SK-N-MC (cell line): ENCODE data around the gene BMF.
"Not testable (repeated sequence)": the region's sequence is repeated elsewhere in the genome, so short reads cannot be mapped to it uniquely, and the experiment has no call there.

Source experiments
- DNase-seq: peaks from one replicate; pipeline ENCODE4 v3.0.0-alpha.2; 2011; ENCODE audit warnings: low read depth, low spot score
- H3K27ac ChIP-seq: fragments of 200-600 bp; sonication (generic); 2 replicates; pipeline ENCODE4 v1.5.1; 2016; ENCODE audit warnings: mixed run types
- H3K36me3 ChIP-seq: fragments of 200-600 bp; sonication (generic); 2 replicates; pipeline ENCODE4 v1.6.1; 2017; ENCODE audit warnings: antibody characterized with exemption, low read length, mixed read lengths; ENCODE audit not compliant: insufficient read depth
- H3K4me3 ChIP-seq: fragments of 200-600 bp; sonication (generic); 2 replicates; pipeline ENCODE4 v1.5.1; 2016
- H3K9ac ChIP-seq: fragments of 200-600 bp; sonication (generic); 2 replicates; pipeline ENCODE4 v1.8.0; 2017; ENCODE audit warnings: mixed run types, mixed read lengths; ENCODE audit not compliant: insufficient read length
- H3K9me3 ChIP-seq: fragments of 200-600 bp; sonication (generic); 2 replicates; pipeline ENCODE4 v1.6.1; 2017; ENCODE audit warnings: low read depth, mild to moderate bottlenecking, antibody characterized with exemption, low read length, moderate library complexity, mixed read lengths
- EZH2 ChIP-seq: fragments of 200-600 bp; sonication (generic); IDR thresholded peaks from one replicate; pipeline ENCODE4 v1.6.1; 2017; ENCODE audit warnings: antibody characterized with exemption
- FOXP2 ChIP-seq: optimal IDR thresholded peaks from 2 replicates; pipeline ENCODE3; 2011; ENCODE audit warnings: mild to moderate bottlenecking, moderate library complexity; ENCODE audit not compliant: insufficient read depth; ENCODE audit errors: extremely low read length, control extremely low read depth
- POLR2AphosphoS5 ChIP-seq: IDR thresholded peaks from 2 replicates; pipeline ENCODE4 v1.6.1; 2012; ENCODE audit warnings: mild to moderate bottlenecking, low read depth, low read length, borderline replicate concordance

Gene BMF

GRCh38 chr15:40130799-40131502 is 22.3 kb upstream of the BMF start:
- H3K36me3 ChIP-seq = no peaks in the 10 kb centered on the region
- no peak overlapping the region for H3K27ac ChIP-seq
- H3K9me3 ChIP-seq = no peaks in the 10 kb centered on the region
- no peak overlapping the region for H3K4me3 ChIP-seq
- TF ChIP-seq POLR2AphosphoS5 (no peak), EZH2 (no peak), FOXP2 (no peak)
- no peak overlapping the region for H3K9ac ChIP-seq
- DNase-seq = no peak

GRCh38 chr15:40130118-40130517 is 21.4 kb upstream of the BMF start:
- no peak for TF ChIP-seq EZH2
- TF ChIP-seq POLR2AphosphoS5 = no peak
- no peak for TF ChIP-seq FOXP2
- no peak for DNase-seq
- no peaks in the 10 kb centered on the region for H3K36me3 ChIP-seq
- H3K27ac ChIP-seq = no peak overlapping the region
- no peaks in the 10 kb centered on the region for H3K9me3 ChIP-seq
- H3K9ac ChIP-seq = no peak overlapping the region
- H3K4me3 ChIP-seq = no peak overlapping the region

DNA sequence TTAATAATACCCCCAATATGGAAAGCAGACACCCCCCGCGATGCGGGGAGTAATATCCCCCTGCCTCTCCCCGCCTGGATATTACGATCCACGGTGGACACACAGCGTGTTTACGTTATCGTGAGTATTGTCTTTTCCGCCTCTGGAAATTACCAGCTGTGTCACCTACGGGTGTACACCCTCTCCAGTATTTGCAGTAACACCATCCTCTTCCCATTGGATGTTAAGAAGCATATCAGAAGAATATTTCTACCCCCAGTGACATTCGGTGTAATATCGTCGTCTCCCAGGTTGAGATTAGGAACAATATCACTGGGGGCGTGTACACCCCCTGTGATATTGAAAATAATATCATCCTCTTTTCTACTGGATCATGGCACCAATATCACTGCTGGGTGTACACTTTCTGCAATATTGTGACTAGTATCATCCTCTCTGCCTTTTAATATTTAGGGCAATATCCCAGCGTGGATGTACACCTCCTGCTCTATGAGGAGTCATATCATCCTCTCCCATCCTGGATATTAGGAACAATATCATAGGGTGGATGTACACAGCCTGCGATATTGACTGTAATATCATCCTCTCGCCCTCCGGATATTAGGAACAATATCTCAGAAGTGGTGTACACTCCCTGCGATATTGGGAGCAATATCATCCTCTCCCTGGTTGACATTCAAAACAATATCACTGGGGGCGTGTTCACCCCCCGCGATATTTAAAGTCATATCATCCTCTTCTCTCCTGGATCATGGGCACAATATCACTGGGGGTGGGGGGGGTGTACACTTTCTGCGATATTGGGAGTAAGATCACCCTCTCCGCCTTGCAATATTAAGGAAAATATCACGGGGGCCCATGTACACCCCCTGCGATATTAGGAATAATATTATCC is 20.3 kb upstream of the BMF start:
- Histone ChIP-seq H3K4me3 (no peak overlapping the region), H3K9me3 (no peaks in the 10 kb centered on the region), H3K9ac (no peak overlapping the region), H3K27ac (no peak overlapping the region), H3K36me3 (no peaks in the 10 kb centered on the region)
- TF ChIP-seq EZH2 = no peak
- no peak for TF ChIP-seq POLR2AphosphoS5
- no peak for DNase-seq

DNA sequence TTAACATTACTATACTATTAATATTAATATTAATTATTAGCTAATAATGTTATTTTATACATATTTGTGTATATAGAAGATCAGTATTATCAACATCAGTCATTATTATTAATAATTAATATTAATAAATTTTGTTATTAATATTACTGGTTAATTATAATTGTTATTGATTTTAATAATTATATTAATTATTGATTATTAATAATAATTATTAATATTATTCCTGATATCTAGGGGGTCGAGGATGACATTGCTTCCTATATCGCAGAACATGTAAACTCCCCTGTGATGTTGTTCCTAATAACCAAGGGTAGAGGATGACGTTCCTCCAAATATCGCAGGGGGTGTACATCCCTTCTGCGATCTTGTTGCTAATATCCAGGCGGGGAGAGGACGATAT is 17.3 kb upstream of the BMF start:
- no peak for DNase-seq

GRCh38 chr15:40124807-40125285 is 16.2 kb upstream of the BMF start:
- not testable (repeated sequence) for DNase-seq

More for the DNA sequence above, 17.3 kb upstream of the BMF start:
- H3K36me3 ChIP-seq = no peaks in the 10 kb centered on the region
- TF ChIP-seq EZH2 (no peak), POLR2AphosphoS5 (no peak), FOXP2 (no peak)
- H3K9ac ChIP-seq = no peak overlapping the region
- H3K9me3 ChIP-seq = no peaks in the 10 kb centered on the region
- no peak overlapping the region for H3K27ac ChIP-seq
- H3K4me3 ChIP-seq = no peak overlapping the region

GRCh38 chr15:40124333-40124732 is 15.7 kb upstream of the BMF start:
- H3K27ac ChIP-seq, H3K9me3 ChIP-seq, H3K9ac ChIP-seq, DNase-seq, H3K4me3 ChIP-seq, H3K36me3 ChIP-seq: not testable (repeated sequence)

More at GRCh38 chr15:40124807-40125285, 16.2 kb upstream of the BMF start:
- H3K9ac ChIP-seq, H3K27ac ChIP-seq, H3K9me3 ChIP-seq, H3K36me3 ChIP-seq, H3K4me3 ChIP-seq: not testable (repeated sequence)

DNA sequence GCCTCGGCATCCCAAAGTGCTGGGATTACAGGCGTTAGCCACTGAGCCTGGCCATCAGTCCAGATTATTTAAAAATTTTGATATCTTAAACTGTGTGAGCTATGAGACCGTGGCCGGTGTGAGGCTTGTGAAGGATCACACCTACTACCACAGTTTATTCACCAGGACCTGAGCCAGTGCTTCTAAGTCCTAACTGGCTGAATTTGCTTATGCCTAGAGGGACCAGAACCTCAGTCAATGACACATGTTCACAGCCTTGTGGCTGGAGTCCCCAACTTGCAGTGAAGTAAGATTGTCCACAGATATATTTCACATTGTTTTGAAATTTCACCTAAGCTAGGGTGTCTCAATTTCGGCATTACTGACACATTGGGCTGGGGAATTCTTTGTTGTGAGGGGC is 15.2 kb upstream of the BMF start:
- not testable (repeated sequence) for DNase-seq, H3K9ac ChIP-seq, H3K27ac ChIP-seq, H3K4me3 ChIP-seq, H3K9me3 ChIP-seq, H3K36me3 ChIP-seq

- H3K9ac ChIP-seq, H3K27ac ChIP-seq, H3K9me3 ChIP-seq, H3K36me3 ChIP-seq, H3K4me3 ChIP-seq, DNase-seq: not testable (repeated sequence)
Measured at GRCh38 chr15:40122989-40123388, 14.3 kb upstream of the BMF start.

DNA sequence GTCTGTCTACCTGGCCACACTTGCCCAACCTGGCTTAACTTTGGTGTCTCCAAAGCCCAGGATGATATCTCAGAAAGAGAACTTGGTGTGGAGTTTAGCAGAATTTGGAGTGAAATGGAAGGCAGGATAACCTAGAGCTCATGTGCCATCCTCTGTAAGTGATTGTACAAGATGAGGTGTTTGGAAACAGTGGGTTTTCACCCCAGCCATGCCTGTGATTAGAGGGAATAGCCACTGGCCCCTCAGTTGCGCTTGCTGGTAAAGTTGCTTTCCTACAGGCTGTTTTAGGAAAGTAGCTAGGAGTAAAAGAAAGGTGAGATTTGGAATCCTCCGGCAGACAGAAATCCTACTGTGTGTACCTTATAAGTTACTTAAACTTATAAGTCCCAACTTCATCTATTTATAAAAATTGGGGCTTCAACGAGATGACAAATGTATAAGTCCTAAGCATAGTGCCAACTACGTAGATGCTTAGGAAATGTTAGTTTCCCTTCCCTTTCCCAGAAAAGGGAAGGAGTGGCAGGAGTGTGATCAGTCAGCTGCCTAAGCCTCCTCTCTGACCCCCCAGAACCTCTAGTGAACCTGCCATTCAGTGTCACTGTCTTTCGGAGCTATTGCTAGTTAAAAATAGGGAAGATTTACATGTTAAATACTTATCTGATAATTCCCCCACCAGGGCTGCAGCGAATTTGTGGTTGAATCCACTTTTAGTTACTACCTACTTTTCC is 13.4 kb upstream of the BMF start:
- TF ChIP-seq POLR2AphosphoS5 (no peak), EZH2 (no peak), FOXP2 (no peak)
- no peak overlapping the region for H3K27ac ChIP-seq
- no peak overlapping the region for H3K9ac ChIP-seq
- H3K4me3 ChIP-seq = no peak overlapping the region
- H3K36me3 ChIP-seq = no peaks in the 10 kb centered on the region
- H3K9me3 ChIP-seq = no peaks in the 10 kb centered on the region
- DNase-seq = no peak
